Kidney (tissue), 14 donors: ENCODE measurements around the gene NKPD1. TPM values are rescaled to one million over a fixed set of nuclear protein-coding genes. Genes with fewer than 3 reads are reported as not detected.

Experiments used
- DNase-seq, 5 donors: peaks; one replicate each; pipeline ENCODE4 v3.0.0-alpha.2; 2013 to 2020
- FAIRE-seq: peaks from 2 replicates; lab custom pipeline; 2012; peaks lifted over from hg19 to GRCh38; lab: Jason Lieb, UNC
- H3K27ac ChIP-seq, 2 donors: one replicate each; pipeline ENCODE4 v1.7.0; 2013; ENCODE audit warnings: low read depth in 2 of 2, low read length in 2 of 2, inconsistent platforms in 1 of 2
- H3K27me3 ChIP-seq: one replicate; pipeline ENCODE4 v1.7.1; 2013; ENCODE audit warnings: low read length, inconsistent platforms; ENCODE audit not compliant: control insufficient read depth, insufficient read depth
- H3K36me3 ChIP-seq, 3 donors: one replicate each; pipeline versions ENCODE4 v1.7.0 to v1.7.1; 2013; ENCODE audit warnings: low read length in 3 of 3, control low read depth in 1 of 3, inconsistent platforms in 1 of 3; ENCODE audit not compliant: insufficient read depth in 3 of 3, control insufficient read depth in 2 of 3
- H3K4me1 ChIP-seq, 3 donors: one replicate each; pipeline versions ENCODE4 v1.7.0 to v1.7.1; 2013; ENCODE audit warnings: low read length in 3 of 3, inconsistent platforms in 1 of 3, low read depth in 1 of 3; ENCODE audit not compliant: control insufficient read depth in 2 of 3, insufficient read depth in 2 of 3
- H3K4me3 ChIP-seq, 3 donors: one replicate each; pipeline versions ENCODE4 v1.7.0 to v1.8.1; 2013; ENCODE audit warnings: low read length in 3 of 3, control low read depth in 1 of 3, inconsistent platforms in 1 of 3
- H3K9ac ChIP-seq, 3 donors: one replicate each; pipeline versions ENCODE4 v1.7.0 to v1.7.1; 2013; ENCODE audit warnings: low read length in 3 of 3, control low read depth in 1 of 3, inconsistent platforms in 1 of 3
- H3K9me3 ChIP-seq, 3 donors: one replicate each; pipeline versions ENCODE4 v1.7.0 to v1.7.1; 2013; ENCODE audit warnings: low read length in 3 of 3, control low read depth in 1 of 3, inconsistent platforms in 1 of 3; ENCODE audit not compliant: control insufficient read depth in 2 of 3, insufficient read depth in 1 of 3
- CTCF ChIP-seq: IDR thresholded peaks from 3 replicates; pipeline ENCODE4 v1.5.1; 2012; ENCODE audit warnings: mild to moderate bottlenecking, moderate library complexity, borderline replicate concordance; ENCODE audit not compliant: insufficient read depth; ENCODE audit errors: extremely low read depth
- intact Hi-C: fragments of 100-400 bp; cut with DNase I; formaldehyde crosslinking; loops from one replicate; pipeline ENCODE4 v1.11.1; 2022
- polyA plus RNA-seq: library from polyadenylated mRNA; stranded (reverse); fragments of 350-450 nt; fragmentation: Illumina TruSeq; extraction: RNeasy Lipid Tissue Mini Kit (QIAGEN cat#74804); gene quantifications from one replicate; pipeline ENCODE4 v1.2.3, GENCODE V29; 2014; ENCODE audit warnings: low read depth, low replicate concordance; ENCODE audit not compliant: insufficient read depth
- total RNA-seq: library from RNA; stranded (reverse); fragmentation: NEBNext Ultra II Directional; extraction: Animal tissue kit (Norgen Biotek cat#: 25700); gene quantifications from one replicate; pipeline ENCODE4 v1.2.1, GENCODE V29; 2021
- donor health status: control.
- donor health status: control.
- donor health status: control.
- donor health status: control.
- donor health status: control.
- donor health status: DM: yes; HTN: yes; CAD: no.
- donor health status: Normal renal cell carcinoma (clear cell type).

Gene NKPD1
- total and polyA plus RNA-seq, 2 donors from 2014 or later = 0.09 TPM; not detected in 1

- peak within 1 kb of the TSS; percentile 85 to 91 for H3K27ac ChIP-seq
- FAIRE-seq (no peak), DNase-seq (no peak)
Observed at GRCh38 chr19:45177817-45178261, 17.1 kb upstream of the NKPD1 start, which contains the start of gene TRAPPC6A. TSS of gene TRAPPC6A (minus strand) at chr19:45178237. CDS start at chr19:45178218, 19 bp downstream.

GRCh38 chr19:45175515-45176345, 14.9 kb upstream of the NKPD1 start:
- intact Hi-C loops = no loop called here
- FAIRE-seq (no peak), DNase-seq (peak in 4 of 5 donors; percentile 38 to 67 (median 58))
- H3K27ac ChIP-seq = no peak overlapping the region
- no peak overlapping the region for H3K9ac ChIP-seq
- H3K27me3 ChIP-seq = no peaks in the 10 kb centered on the region
- H3K4me1 ChIP-seq = peaks cover 0 to 15% (median 4%) of the 10 kb centered on the region in 3 donors
- no peaks in the 10 kb centered on the region for H3K9me3 ChIP-seq
- H3K4me3 ChIP-seq = no peak overlapping the region
- no peaks in the 10 kb centered on the region for H3K36me3 ChIP-seq
- no peak for TF ChIP-seq CTCF

More at GRCh38 chr19:45177817-45178261, 17.1 kb upstream of the NKPD1 start, which contains the start of gene TRAPPC6A:
- H3K36me3 ChIP-seq = no peaks in the 10 kb centered on the region
- H3K4me1 ChIP-seq = peaks cover 0 to 19% (median 4%) of the 10 kb centered on the region in 3 donors
- H3K27me3 ChIP-seq = no peaks in the 10 kb centered on the region
- H3K4me3 ChIP-seq = peak within 1 kb of the TSS; percentile 92 to 99 (median 93)
- no peaks in the 10 kb centered on the region for H3K9me3 ChIP-seq
- peak within 1 kb of the TSS; percentile 54 to 88 (median 87) for H3K9ac ChIP-seq
- no peak for TF ChIP-seq CTCF
- intact Hi-C loops = no loop called here

- no peak for TF ChIP-seq CTCF
- peak in 1 of 5 donors; percentile 30 for DNase-seq
- Histone ChIP-seq H3K27me3 (no peaks in the 10 kb centered on the region), H3K4me3 (no peak overlapping the region), H3K9me3 (no peaks in the 10 kb centered on the region), H3K4me1 (peaks cover 0 to 12% (median 4%) of the 10 kb centered on the region in 3 donors), H3K27ac (no peak overlapping the region), H3K9ac (no peak overlapping the region), H3K36me3 (peaks cover 0 to 3% (median 0%) of the 10 kb centered on the region in 3 donors)
- intact Hi-C loops = no loop called here
- FAIRE-seq = no peak
Observed at GRCh38 chr19:45173816-45174215, 13.0 kb upstream of the NKPD1 start.
